ENCODE results near the gene TSPY3.
"Not testable (repeated sequence)": the region's sequence is repeated elsewhere in the genome, so short reads cannot be mapped to it uniquely, and the experiment has no call there.

The TSPY3 gene, protein sequence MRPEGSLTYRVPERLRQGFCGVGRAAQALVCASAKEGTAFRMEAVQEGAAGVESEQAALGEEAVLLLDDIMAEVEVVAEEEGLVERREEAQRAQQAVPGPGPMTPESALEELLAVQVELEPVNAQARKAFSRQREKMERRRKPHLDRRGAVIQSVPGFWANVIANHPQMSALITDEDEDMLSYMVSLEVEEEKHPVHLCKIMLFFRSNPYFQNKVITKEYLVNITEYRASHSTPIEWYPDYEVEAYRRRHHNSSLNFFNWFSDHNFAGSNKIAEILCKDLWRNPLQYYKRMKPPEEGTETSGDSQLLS

DNA sequence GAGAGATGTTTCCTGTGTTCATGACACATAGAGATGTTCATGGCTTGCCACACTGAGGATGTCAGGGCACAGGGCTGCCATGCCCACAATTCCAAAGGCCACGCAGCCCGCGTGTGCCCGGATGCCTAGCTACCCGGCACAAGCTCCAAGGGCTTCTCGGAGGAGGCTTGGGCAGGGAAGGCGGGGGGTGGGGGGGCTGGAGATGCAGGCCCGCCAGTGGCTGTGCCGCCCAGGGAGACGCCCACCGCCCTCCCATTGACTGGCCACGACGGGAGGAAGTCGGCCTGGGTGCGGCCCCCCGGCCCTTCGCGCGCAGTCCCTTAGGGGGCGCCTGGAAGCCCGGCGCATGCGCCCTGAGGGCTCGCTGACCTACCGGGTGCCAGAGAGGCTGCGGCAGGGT lies at the start of gene TSPY3:
Gene TSPY3 (plus strand): TSS at position 301 of the 400 bp plus-strand sequence. CDS start 46 bp downstream, at position 347.
- not testable (repeated sequence) for H3K4me3 Mint-ChIP-seq; H3K27ac Mint-ChIP-seq; H3K4me1 Mint-ChIP-seq; H3K9me3 Mint-ChIP-seq; DNase-seq (ENCODE audit: low spot score in 2 of 2); ATAC-seq; H3K36me3 Mint-ChIP-seq

DNA sequence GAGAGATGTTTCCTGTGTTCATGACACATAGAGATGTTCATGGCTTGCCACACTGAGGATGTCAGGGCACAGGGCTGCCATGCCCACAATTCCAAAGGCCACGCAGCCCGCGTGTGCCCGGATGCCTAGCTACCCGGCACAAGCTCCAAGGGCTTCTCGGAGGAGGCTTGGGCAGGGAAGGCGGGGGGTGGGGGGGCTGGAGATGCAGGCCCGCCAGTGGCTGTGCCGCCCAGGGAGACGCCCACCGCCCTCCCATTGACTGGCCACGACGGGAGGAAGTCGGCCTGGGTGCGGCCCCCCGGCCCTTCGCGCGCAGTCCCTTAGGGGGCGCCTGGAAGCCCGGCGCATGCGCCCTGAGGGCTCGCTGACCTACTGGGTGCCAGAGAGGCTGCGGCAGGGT lies 40.7 kb upstream of the TSPY3 start, which contains the start of gene TSPY8:
Gene TSPY8 (plus strand): TSS at position 301 of the 400 bp plus-strand sequence. CDS start 46 bp downstream, at position 347.
- DNase-seq (ENCODE audit: low spot score in 2 of 2); H3K36me3 Mint-ChIP-seq; H3K27ac Mint-ChIP-seq; H3K4me1 Mint-ChIP-seq; ATAC-seq; H3K4me3 Mint-ChIP-seq; H3K9me3 Mint-ChIP-seq: not testable (repeated sequence)

DNA sequence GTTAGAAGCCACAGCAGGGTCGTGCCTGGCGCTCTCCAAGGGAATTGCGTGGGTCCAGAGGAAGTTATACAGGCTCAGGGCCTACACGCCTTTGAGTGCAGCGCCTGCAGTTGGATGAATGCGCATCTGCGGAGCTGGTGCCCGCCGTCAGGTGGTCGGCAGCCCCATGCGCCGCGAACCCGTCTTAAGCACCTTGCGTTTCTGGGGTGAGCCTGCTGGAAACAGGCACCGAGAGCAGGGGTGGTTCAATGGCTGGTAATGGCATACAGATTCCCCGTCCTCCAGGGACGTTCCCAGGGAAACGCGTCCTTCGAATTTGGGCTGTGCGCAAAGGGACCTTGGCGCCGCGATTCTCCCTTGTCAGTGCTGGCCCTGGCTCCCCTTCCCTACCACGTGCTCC lies 1.7 kb upstream of the TSPY3 start:
- H3K36me3 Mint-ChIP-seq; H3K9me3 Mint-ChIP-seq; H3K4me3 Mint-ChIP-seq; H3K4me1 Mint-ChIP-seq; H3K27ac Mint-ChIP-seq; DNase-seq (ENCODE audit: low spot score in 2 of 2); ATAC-seq: not testable (repeated sequence)

Measured in stimulated activated effector memory CD8-positive, alpha-beta T cell treated with anti-CD3 and anti-CD28 coated beads, Interleukin-12 subunit alpha, Interleukin-12 subunit beta, amount 100 ng/mL, for 72 hours (primary cell).